Neutrophil (primary cell): Measurements from ENCODE around the gene RAPGEF2.

ENCODE experiments used
- H3K27ac ChIP-seq: fragments of 200-600 bp; sonication (generic); 2 replicates; pipeline ENCODE4 v1.5.1; 2016; ENCODE audit warnings: mild to moderate bottlenecking, moderate library complexity
- H3K27me3 ChIP-seq: fragments of 200-600 bp; sonication (generic); 2 replicates; pipeline ENCODE4 v1.6.0; 2016; ENCODE audit warnings: mild to moderate bottlenecking
- H3K36me3 ChIP-seq: fragments of 200-600 bp; sonication (generic); 2 replicates; pipeline ENCODE4 v1.5.1; 2017
- H3K4me1 ChIP-seq, 2 experiments: fragments of 200-600 bp in 1 of 2; sonication (generic) in 1 of 2; 1 replicate in 1 of 2; 2 replicates in 1 of 2; pipeline versions ENCODE4 v1.5.1 to v1.6.1; 2013 to 2016; ENCODE audit warnings: low read depth in 1 of 2, low read length in 1 of 2, mild to moderate bottlenecking in 1 of 2, moderate library complexity in 1 of 2; ENCODE audit not compliant: control insufficient read depth in 1 of 2, insufficient read depth in 1 of 2
- H3K4me3 ChIP-seq, 2 experiments: fragments of 200-600 bp in 1 of 2; sonication (generic) in 1 of 2; 1 replicate in 1 of 2; 2 replicates in 1 of 2; pipeline ENCODE4 v1.5.1; 2013 to 2016; ENCODE audit warnings: low read depth in 1 of 2, low read length in 1 of 2, mild to moderate bottlenecking in 1 of 2, moderate library complexity in 1 of 2
- H3K9me3 ChIP-seq: fragments of 200-600 bp; sonication (generic); 2 replicates; pipeline ENCODE4 v1.5.1; 2016
- TF ChIP-seq, protein P1 (sequence below): fragments of 200-600 bp; sonication (generic); IDR thresholded peaks from 2 replicates; pipeline ENCODE4 v1.5.1; 2016; ENCODE audit warnings: antibody characterized with exemption

RAPGEF2 gene

GRCh38 chr4:159355466-159355865, 252.6 kb downstream of the RAPGEF2 start:
- TF ChIP-seq, protein P1, sequence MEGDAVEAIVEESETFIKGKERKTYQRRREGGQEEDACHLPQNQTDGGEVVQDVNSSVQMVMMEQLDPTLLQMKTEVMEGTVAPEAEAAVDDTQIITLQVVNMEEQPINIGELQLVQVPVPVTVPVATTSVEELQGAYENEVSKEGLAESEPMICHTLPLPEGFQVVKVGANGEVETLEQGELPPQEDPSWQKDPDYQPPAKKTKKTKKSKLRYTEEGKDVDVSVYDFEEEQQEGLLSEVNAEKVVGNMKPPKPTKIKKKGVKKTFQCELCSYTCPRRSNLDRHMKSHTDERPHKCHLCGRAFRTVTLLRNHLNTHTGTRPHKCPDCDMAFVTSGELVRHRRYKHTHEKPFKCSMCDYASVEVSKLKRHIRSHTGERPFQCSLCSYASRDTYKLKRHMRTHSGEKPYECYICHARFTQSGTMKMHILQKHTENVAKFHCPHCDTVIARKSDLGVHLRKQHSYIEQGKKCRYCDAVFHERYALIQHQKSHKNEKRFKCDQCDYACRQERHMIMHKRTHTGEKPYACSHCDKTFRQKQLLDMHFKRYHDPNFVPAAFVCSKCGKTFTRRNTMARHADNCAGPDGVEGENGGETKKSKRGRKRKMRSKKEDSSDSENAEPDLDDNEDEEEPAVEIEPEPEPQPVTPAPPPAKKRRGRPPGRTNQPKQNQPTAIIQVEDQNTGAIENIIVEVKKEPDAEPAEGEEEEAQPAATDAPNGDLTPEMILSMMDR = no peak
- no peaks in the 10 kb centered on the region for H3K4me1 ChIP-seq
- no peaks in the 10 kb centered on the region for H3K27me3 ChIP-seq
- peaks cover 94% of the 10 kb centered on the region for H3K36me3 ChIP-seq
- no peak overlapping the region for H3K4me3 ChIP-seq
- no peaks in the 10 kb centered on the region for H3K9me3 ChIP-seq
- no peak overlapping the region for H3K27ac ChIP-seq

DNA sequence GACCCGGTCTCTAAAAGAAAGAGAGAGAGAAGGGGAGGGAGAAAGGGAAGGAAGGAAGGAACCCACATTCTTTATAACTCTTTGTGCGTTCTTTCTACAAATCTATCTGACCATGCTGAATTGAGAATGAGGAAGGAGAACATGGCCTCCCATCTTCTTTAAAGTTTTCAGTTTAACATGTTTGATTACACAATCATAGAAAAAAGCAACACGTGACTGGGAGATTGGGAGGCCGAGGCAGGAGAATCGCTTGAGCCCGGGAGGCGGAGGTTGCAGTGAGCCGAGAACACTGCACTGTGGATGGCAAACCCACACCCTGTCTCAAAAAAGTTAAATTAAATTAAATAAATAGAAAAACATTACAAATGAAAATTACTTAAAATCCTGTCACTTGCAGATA, 254.5 kb downstream of the RAPGEF2 start:
- H3K27ac ChIP-seq = no peak overlapping the region
- H3K4me3 ChIP-seq = no peak overlapping the region
- TF ChIP-seq, protein P1 = no peak

GRCh38 chr4:159358226-159358625, 255.3 kb downstream of the RAPGEF2 start:
- TF ChIP-seq, protein P1 = no peak

More for the DNA sequence above, 254.5 kb downstream of the RAPGEF2 start:
- Histone ChIP-seq H3K9me3 (no peaks in the 10 kb centered on the region), H3K27me3 (no peaks in the 10 kb centered on the region), H3K4me1 (no peaks in the 10 kb centered on the region), H3K36me3 (peaks cover 80% of the 10 kb centered on the region)

GRCh38 chr4:159360549-159360948, 257.7 kb downstream of the RAPGEF2 start:
- TF ChIP-seq, protein P1 = no peak
- Histone ChIP-seq H3K4me3 (no peak overlapping the region), H3K36me3 (peaks cover 50% of the 10 kb centered on the region), H3K9me3 (no peaks in the 10 kb centered on the region), H3K27me3 (no peaks in the 10 kb centered on the region), H3K4me1 (no peaks in the 10 kb centered on the region), H3K27ac (no peak overlapping the region)

More at GRCh38 chr4:159358226-159358625, 255.3 kb downstream of the RAPGEF2 start:
- Histone ChIP-seq H3K27ac (peak overlapping the region; percentile 38), H3K4me3 (no peak overlapping the region), H3K9me3 (no peaks in the 10 kb centered on the region), H3K4me1 (no peaks in the 10 kb centered on the region), H3K36me3 (peaks cover 71% of the 10 kb centered on the region), H3K27me3 (no peaks in the 10 kb centered on the region)

- Histone ChIP-seq H3K36me3 (peaks cover 24% of the 10 kb centered on the region), H3K27ac (no peak overlapping the region), H3K9me3 (no peaks in the 10 kb centered on the region), H3K4me3 (no peak overlapping the region), H3K4me1 (no peaks in the 10 kb centered on the region), H3K27me3 (peaks cover 21% of the 10 kb centered on the region)
- TF ChIP-seq, protein P1 = no peak
Observed at GRCh38 chr4:159363361-159363760, 260.5 kb downstream of the RAPGEF2 start.
